SK-N-SH treated with all-trans-retinoic acid at 6 μM for 48 hours (cell line): Measurements from ENCODE around the gene TROAP.

Experiments used
- ATAC-seq: fragments of 200-7000 bp; cut with Tn5 transposase; 3 replicates; pipeline ENCODE4 v1.9.1; 2020; ENCODE audit warnings: mild to moderate bottlenecking, moderate library complexity
- ARNTL ChIP-seq: fragments of 450-650 bp; formaldehyde crosslinking; IDR thresholded peaks from 2 replicates; pipeline ENCODE4 v1.5.0; 2020; ENCODE audit warnings: low read depth, mild to moderate bottlenecking, moderate library complexity, borderline replicate concordance
- BACH2 ChIP-seq: fragments of 250-450 bp; sonication (Bioruptor Pico); IDR thresholded peaks from 2 replicates; pipeline ENCODE4 v1.9.0; 2021; ENCODE audit warnings: mild to moderate bottlenecking, borderline replicate concordance
- CSDC2 ChIP-seq: fragments of 250-450 bp; sonication (Bioruptor Pico); IDR thresholded peaks from 2 replicates; pipeline ENCODE4 v1.5.0; 2020; ENCODE audit warnings: mild to moderate bottlenecking, moderate library complexity
- CSRNP3 ChIP-seq: fragments of 250-450 bp; sonication (Bioruptor Pico); IDR thresholded peaks from 2 replicates; pipeline ENCODE4 v1.5.1; 2021; ENCODE audit warnings: mild to moderate bottlenecking, moderate library complexity
- ESRRG ChIP-seq: fragments of 250-450 bp; sonication (Bioruptor Pico); IDR thresholded peaks from 2 replicates; pipeline ENCODE4 v1.6.1; 2021; ENCODE audit warnings: mild to moderate bottlenecking
- GLIS3 ChIP-seq: fragments of 250-450 bp; sonication (Bioruptor Pico); IDR thresholded peaks from 2 replicates; pipeline ENCODE4 v1.5.0; 2020; ENCODE audit warnings: mild to moderate bottlenecking, moderate library complexity
- ISL1 ChIP-seq: fragments of 250-450 bp; sonication (Bioruptor Pico); IDR thresholded peaks from 2 replicates; pipeline ENCODE4 v2.1.2; 2022; ENCODE audit warnings: mild to moderate bottlenecking, moderate library complexity
- OSR1 ChIP-seq: fragments of 250-450 bp; sonication (Bioruptor Pico); IDR thresholded peaks from 2 replicates; pipeline ENCODE4 v1.8.0; 2022; ENCODE audit warnings: moderate library complexity, mild to moderate bottlenecking, inconsistent platforms
- PATZ1 ChIP-seq: fragments of 250-450 bp; sonication (Bioruptor Pico); IDR thresholded peaks from 2 replicates; pipeline ENCODE4 v1.8.0; 2020; ENCODE audit warnings: mild to moderate bottlenecking, moderate library complexity, borderline replicate concordance
- POU6F1 ChIP-seq: fragments of 250-450 bp; sonication (Bioruptor Pico); IDR thresholded peaks from 2 replicates; pipeline ENCODE4 v1.8.0; 2021; ENCODE audit warnings: low read depth, mild to moderate bottlenecking, moderate library complexity, borderline replicate concordance
- PPARA ChIP-seq: fragments of 250-450 bp; sonication (Bioruptor Pico); IDR thresholded peaks from 2 replicates; pipeline ENCODE4 v1.5.0; 2020; ENCODE audit warnings: mild to moderate bottlenecking, borderline replicate concordance
- TCF4 ChIP-seq: fragments of 250-450 bp; sonication (Bioruptor Pico); IDR thresholded peaks from 2 replicates; pipeline ENCODE4 v1.8.0; 2021; ENCODE audit warnings: mild to moderate bottlenecking, moderate library complexity, borderline replicate concordance
- TOX ChIP-seq: fragments of 250-450 bp; sonication (Bioruptor Pico); IDR thresholded peaks from 2 replicates; pipeline ENCODE4 v1.8.0; 2021; ENCODE audit warnings: mild to moderate bottlenecking, moderate library complexity, borderline replicate concordance
- TSHZ2 ChIP-seq: fragments of 250-450 bp; sonication (Bioruptor Pico); IDR thresholded peaks from 2 replicates; pipeline ENCODE4 v1.5.0; 2020; ENCODE audit warnings: mild to moderate bottlenecking, moderate library complexity
- ZC3H10 ChIP-seq: fragments of 250-450 bp; sonication (Bioruptor Pico); IDR thresholded peaks from 2 replicates; pipeline ENCODE4 v1.5.1; 2021; ENCODE audit warnings: mild to moderate bottlenecking, moderate library complexity
- ZFP3 ChIP-seq: fragments of 250-450 bp; sonication (Bioruptor Pico); IDR thresholded peaks from 2 replicates; pipeline ENCODE4 v1.5.0; 2020; ENCODE audit warnings: mild to moderate bottlenecking, moderate library complexity
- ZFP30 ChIP-seq: fragments of 450-650 bp; formaldehyde crosslinking; IDR thresholded peaks from 2 replicates; pipeline ENCODE4 v1.5.0; 2022; ENCODE audit warnings: mild to moderate bottlenecking, moderate library complexity
- ZNF565 ChIP-seq: fragments of 450-650 bp; formaldehyde crosslinking; conservative IDR thresholded peaks from 2 replicates; pipeline ENCODE4 v1.5.0; 2020; ENCODE audit warnings: low read depth, mild to moderate bottlenecking, moderate library complexity
- ZNF70 ChIP-seq: fragments of 450-650 bp; formaldehyde crosslinking; IDR thresholded peaks from 2 replicates; pipeline ENCODE4 v1.5.0; 2020; ENCODE audit warnings: mild to moderate bottlenecking, moderate library complexity
- ZNF8 ChIP-seq: fragments of 450-650 bp; formaldehyde crosslinking; IDR thresholded peaks from 2 replicates; pipeline ENCODE4 v1.5.0; 2020; ENCODE audit warnings: mild to moderate bottlenecking, moderate library complexity

Gene TROAP

GRCh38 chr12:49344486-49345050, 21.5 kb downstream of the TROAP start:
- no peak for ATAC-seq
- TF ChIP-seq PPARA (no peak), POU6F1 (CRISPR knock-in tag) (no peak), PATZ1 (CRISPR knock-in tag) (no peak), ZFP3 (CRISPR knock-in tag) (no peak), ZNF565 (CRISPR knock-in tag) (no peak), CSRNP3 (no peak), BACH2 (no peak), ESRRG (CRISPR knock-in tag) (no peak), ZC3H10 (CRISPR knock-in tag) (no peak)

- no peak for TF ChIP-seq CSDC2 (CRISPR knock-in tag)
- no peak for TF ChIP-seq ZNF8
- no peak for TF ChIP-seq ZC3H10 (CRISPR knock-in tag)
- TF ChIP-seq TOX (CRISPR knock-in tag) = no peak
- TF ChIP-seq PPARA = no peak
- no peak for TF ChIP-seq ZNF565 (CRISPR knock-in tag)
- TF ChIP-seq TCF4 (CRISPR knock-in tag) = no peak
- TF ChIP-seq ISL1 (CRISPR knock-in tag) = no peak
- TF ChIP-seq POU6F1 (CRISPR knock-in tag) = no peak
- TF ChIP-seq CSRNP3 = no peak
- TF ChIP-seq TSHZ2 (CRISPR knock-in tag) = no peak
- TF ChIP-seq GLIS3 (CRISPR knock-in tag) = no peak
- no peak for TF ChIP-seq ZNF70 (CRISPR knock-in tag)
- TF ChIP-seq ESRRG (CRISPR knock-in tag) = no peak
- no peak for TF ChIP-seq ARNTL
- TF ChIP-seq OSR1 = no peak
- no peak for TF ChIP-seq ZFP30 (CRISPR knock-in tag)
- TF ChIP-seq BACH2 = no peak
- TF ChIP-seq, all 23 proteins: peak for 0
- peak; percentile 3 for ATAC-seq
Measured at GRCh38 chr12:49345051-49345824, 22.2 kb downstream of the TROAP start.
